Glutamatergic neuron (in vitro differentiated cells): ENCODE data around the gene JAML. TPM values are rescaled to one million over a fixed set of nuclear protein-coding genes. Genes with fewer than 3 reads are reported as not detected.

Source experiments
- DNase-seq: peaks from one replicate; pipeline ENCODE4 v3.0.0; 2022
- H3K27ac Mint-ChIP-seq: one replicate; pipeline ENCODE4 v1.8.0; 2020; ENCODE audit warnings: mild to moderate bottlenecking, mixed read lengths, inconsistent platforms; ENCODE audit not compliant: unreplicated experiment
- H3K27me3 Mint-ChIP-seq: one replicate; pipeline ENCODE4 v1.8.0; 2020; ENCODE audit warnings: mild to moderate bottlenecking, moderate library complexity, mixed read lengths, inconsistent platforms; ENCODE audit not compliant: unreplicated experiment
- H3K36me3 Mint-ChIP-seq: one replicate; pipeline ENCODE4 v1.8.0; 2020; ENCODE audit warnings: mild to moderate bottlenecking, mixed read lengths, inconsistent platforms; ENCODE audit not compliant: unreplicated experiment
- H3K4me1 Mint-ChIP-seq: one replicate; pipeline ENCODE4 v1.8.0; 2020; ENCODE audit warnings: mild to moderate bottlenecking, low read depth, mixed read lengths, inconsistent platforms; ENCODE audit not compliant: unreplicated experiment
- H3K4me3 Mint-ChIP-seq: one replicate; pipeline ENCODE4 v1.8.0; 2020; ENCODE audit warnings: mild to moderate bottlenecking, mixed read lengths, inconsistent platforms; ENCODE audit not compliant: unreplicated experiment
- H3K9me3 Mint-ChIP-seq: one replicate; pipeline ENCODE4 v1.8.0; 2020; ENCODE audit warnings: mild to moderate bottlenecking, moderate library complexity, mixed read lengths, inconsistent platforms; ENCODE audit not compliant: unreplicated experiment
- long read RNA-seq: library from polyadenylated mRNA; unstranded; transcript quantifications from one replicate; pipeline ENCODE4 v2.0.0, GENCODE V29; 2020; ENCODE audit not compliant: unreplicated experiment
- total RNA-seq: library from RNA; stranded (reverse); fragmentation: NEBNext Ultra II Directional; extraction: Animal tissue kit (Norgen Biotek cat#: 25700); gene quantifications from one replicate; pipeline ENCODE4 v1.2.1, GENCODE V29; 2021; ENCODE audit not compliant: unreplicated experiment
- TF ChIP-seq, protein P1 (sequence below): fragments of 200-600 bp; sonication (generic); IDR thresholded peaks from one replicate; pipeline ENCODE4 v1.5.0; 2021; ENCODE audit not compliant: partially characterized antibody, unreplicated experiment

Gene JAML, protein sequence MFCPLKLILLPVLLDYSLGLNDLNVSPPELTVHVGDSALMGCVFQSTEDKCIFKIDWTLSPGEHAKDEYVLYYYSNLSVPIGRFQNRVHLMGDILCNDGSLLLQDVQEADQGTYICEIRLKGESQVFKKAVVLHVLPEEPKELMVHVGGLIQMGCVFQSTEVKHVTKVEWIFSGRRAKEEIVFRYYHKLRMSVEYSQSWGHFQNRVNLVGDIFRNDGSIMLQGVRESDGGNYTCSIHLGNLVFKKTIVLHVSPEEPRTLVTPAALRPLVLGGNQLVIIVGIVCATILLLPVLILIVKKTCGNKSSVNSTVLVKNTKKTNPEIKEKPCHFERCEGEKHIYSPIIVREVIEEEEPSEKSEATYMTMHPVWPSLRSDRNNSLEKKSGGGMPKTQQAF
- total RNA-seq, result not detected
- long read RNA-seq, result 0 reads

DNA sequence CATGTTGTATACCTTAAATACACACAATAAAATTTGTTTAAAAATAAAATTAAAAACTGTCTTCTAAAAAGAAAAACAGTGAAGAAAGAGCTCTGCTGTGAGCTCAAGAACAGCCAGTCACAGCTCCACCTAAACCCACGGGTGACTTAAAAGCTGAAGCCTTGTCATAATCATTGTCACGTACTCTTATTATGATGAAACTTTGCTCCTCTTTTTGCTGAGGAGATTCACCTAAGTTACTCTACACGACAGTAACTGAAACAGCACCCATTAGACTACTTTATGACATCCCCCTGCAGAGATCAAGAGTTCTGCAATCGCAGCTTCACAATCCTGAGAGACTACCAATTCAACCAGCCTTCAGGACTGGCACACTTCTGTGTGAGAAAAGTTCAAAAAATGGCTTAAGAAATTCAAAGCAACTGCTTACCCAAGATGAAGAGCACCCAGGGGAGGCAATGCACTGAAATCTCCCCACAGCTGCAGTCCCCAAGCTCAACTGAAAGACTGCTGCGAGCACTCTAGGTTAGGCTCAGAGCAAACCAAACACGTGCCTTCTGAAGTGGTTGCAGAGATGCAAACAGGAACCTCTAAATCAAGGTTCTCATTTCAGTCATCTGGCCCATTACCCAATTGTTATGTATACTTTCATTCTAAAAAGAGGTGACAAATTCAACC, at the start of gene JAML:
Gene JAML, minus strand, starts transcription at position 501 of the 678 bp plus-strand sequence. CDS start 10,145 bp downstream, outside the sequence.
- no peaks in the 10 kb centered on the region for H3K4me1 Mint-ChIP-seq
- H3K9me3 Mint-ChIP-seq, result no peaks in the 10 kb centered on the region

DNA sequence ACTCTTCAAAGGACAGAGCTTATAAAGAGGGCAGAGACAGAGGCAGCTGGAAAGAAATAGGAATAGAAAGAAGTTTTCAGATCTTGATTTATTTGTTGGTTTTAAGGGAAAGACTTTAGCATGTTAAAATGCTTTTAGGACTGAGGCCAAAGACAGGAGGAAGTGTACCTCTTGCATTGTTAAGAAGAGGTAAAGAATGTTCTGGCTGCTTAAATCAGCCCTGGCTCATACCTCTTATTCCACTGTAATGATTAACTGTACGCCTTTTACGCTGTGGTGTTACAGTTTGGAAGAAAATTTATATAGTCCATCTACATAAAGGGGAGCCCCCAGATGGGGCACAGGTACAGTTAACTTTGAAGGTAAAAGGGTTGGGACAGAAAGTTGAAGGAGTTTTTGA, 49.4 kb upstream of the JAML start:
- H3K27ac Mint-ChIP-seq, result no peak overlapping the region

More for the DNA sequence above, at the start of gene JAML:
- Mint-ChIP-seq H3K4me3 (no peak within 1 kb of the TSS), H3K36me3 (no peaks in the 10 kb centered on the region), H3K27me3 (peaks cover 1% of the 10 kb centered on the region), H3K27ac (no peak within 1 kb of the TSS)
- TF ChIP-seq, protein P1, sequence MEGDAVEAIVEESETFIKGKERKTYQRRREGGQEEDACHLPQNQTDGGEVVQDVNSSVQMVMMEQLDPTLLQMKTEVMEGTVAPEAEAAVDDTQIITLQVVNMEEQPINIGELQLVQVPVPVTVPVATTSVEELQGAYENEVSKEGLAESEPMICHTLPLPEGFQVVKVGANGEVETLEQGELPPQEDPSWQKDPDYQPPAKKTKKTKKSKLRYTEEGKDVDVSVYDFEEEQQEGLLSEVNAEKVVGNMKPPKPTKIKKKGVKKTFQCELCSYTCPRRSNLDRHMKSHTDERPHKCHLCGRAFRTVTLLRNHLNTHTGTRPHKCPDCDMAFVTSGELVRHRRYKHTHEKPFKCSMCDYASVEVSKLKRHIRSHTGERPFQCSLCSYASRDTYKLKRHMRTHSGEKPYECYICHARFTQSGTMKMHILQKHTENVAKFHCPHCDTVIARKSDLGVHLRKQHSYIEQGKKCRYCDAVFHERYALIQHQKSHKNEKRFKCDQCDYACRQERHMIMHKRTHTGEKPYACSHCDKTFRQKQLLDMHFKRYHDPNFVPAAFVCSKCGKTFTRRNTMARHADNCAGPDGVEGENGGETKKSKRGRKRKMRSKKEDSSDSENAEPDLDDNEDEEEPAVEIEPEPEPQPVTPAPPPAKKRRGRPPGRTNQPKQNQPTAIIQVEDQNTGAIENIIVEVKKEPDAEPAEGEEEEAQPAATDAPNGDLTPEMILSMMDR, result no peak
- DNase-seq, result no peak

DNA sequence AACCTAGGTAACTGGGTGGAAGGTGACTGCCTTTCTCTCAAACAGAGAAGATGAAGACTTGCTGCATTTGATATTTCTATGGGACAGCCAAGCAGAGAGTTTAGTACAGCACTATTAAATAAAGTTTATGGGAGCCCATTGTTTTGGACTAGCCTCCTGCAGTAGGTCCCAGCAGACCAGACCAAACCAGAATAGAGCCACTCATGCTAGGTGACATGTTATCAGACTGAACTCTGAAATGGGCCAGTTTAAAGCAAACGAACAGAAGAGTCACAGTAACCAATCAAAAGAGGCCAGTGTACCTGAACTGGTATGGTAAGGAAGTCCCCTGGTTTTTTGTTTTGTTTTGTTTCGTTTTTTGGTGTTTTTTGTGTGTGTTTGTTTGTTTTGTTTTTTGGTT, 47.2 kb upstream of the JAML start:
- TF ChIP-seq, protein P1, result no peak
- DNase-seq, result no peak
- Mint-ChIP-seq H3K4me1 (no peaks in the 10 kb centered on the region), H3K36me3 (no peaks in the 10 kb centered on the region), H3K27me3 (peaks cover 2% of the 10 kb centered on the region), H3K4me3 (no peak overlapping the region), H3K27ac (no peak overlapping the region), H3K9me3 (peaks cover 3% of the 10 kb centered on the region)

More for the DNA sequence above, 49.4 kb upstream of the JAML start:
- TF ChIP-seq, protein P1, result no peak
- Mint-ChIP-seq H3K4me3 (no peak overlapping the region), H3K4me1 (no peaks in the 10 kb centered on the region), H3K27me3 (peaks cover 2% of the 10 kb centered on the region), H3K9me3 (peaks cover 3% of the 10 kb centered on the region), H3K36me3 (no peaks in the 10 kb centered on the region)
- no peak for DNase-seq

DNA sequence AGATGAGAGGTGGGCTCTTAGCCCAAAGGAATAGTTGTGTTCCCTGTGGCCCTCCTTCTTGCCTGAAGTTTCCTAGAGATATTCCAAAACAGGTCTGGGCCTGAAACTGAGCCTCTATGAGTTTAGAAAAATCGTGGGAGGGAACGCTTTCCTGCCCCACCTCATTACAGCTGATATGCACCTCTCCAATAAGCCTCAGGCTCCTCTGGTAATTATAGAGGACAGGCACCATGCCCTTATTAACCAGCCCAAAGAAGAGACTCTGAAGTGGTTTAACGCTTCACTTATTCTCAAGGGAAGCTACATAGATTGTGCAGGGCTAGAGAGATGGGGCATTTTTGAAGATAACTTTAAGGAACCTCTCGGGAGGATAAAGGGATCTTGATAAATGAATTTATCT, 42.7 kb upstream of the JAML start:
- Mint-ChIP-seq H3K27ac (no peak overlapping the region), H3K36me3 (no peaks in the 10 kb centered on the region), H3K9me3 (no peaks in the 10 kb centered on the region), H3K4me1 (peaks cover 2% of the 10 kb centered on the region), H3K27me3 (peaks cover 4% of the 10 kb centered on the region), H3K4me3 (no peak overlapping the region)
- TF ChIP-seq, protein P1, result no peak
- DNase-seq, result no peak

DNA sequence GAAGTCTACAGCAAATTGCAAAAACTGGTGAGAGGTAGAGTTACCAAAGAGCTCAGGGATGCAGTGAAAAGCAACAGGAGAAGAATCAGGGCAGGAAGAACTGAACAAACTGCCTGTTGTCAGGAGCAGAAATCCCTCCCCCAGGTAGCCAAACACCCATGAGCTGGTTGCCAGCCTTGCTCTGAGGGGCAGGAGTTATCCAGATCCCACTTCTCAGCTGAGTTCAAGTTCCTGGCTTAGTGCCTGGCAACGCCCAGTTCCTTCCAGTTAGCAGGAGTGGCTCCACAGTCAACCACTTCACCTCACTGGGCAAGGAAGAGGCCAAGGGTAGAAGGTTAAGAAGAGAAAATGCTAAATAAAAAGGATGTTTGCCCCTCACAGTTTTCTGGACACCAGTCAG, 41.1 kb upstream of the JAML start:
- Mint-ChIP-seq H3K4me3 (no peak overlapping the region), H3K4me1 (peaks cover 2% of the 10 kb centered on the region), H3K36me3 (no peaks in the 10 kb centered on the region), H3K27me3 (peaks cover 4% of the 10 kb centered on the region), H3K27ac (no peak overlapping the region), H3K9me3 (no peaks in the 10 kb centered on the region)
- DNase-seq, result no peak
- TF ChIP-seq, protein P1, result no peak
